IMR-90 (cell line): ENCODE measurements around the gene S1PR4. TPM values are rescaled to one million over a fixed set of nuclear protein-coding genes. Genes with fewer than 3 reads are reported as not detected.

Experiments
- ATAC-seq: fragments of 200-7000 bp; cut with Tn5 transposase; 2 replicates; pipeline ENCODE4 v1.9.1; 2020; ENCODE audit warnings: low read depth, mild to moderate bottlenecking, moderate library complexity
- BruUV-seq: library from RNA; stranded (reverse); fragments of 400-500 nt; replicated peaks from 2 replicates; lab custom pipeline; 2021; lab: Mats Ljungman, UMichigan
- CTCF ChIA-PET: fragments of 300-600 bp; formaldehyde crosslinking; extraction: SDS; loops from one replicate; lab custom pipeline; 2021; ENCODE audit warnings: antibody characterized with exemption; lab: Yijun Ruan, JAX
- POLR2A ChIA-PET: fragments of 300-600 bp; sonication (Branson Sonifier 250); formaldehyde crosslinking; loops from one replicate; lab custom pipeline; 2022; ENCODE audit warnings: antibody characterized with exemption; ENCODE audit not compliant: unreplicated experiment; lab: Charles Lee
- DNase-seq: peaks from one replicate; pipeline ENCODE4 v3.0.0; 2013
- H2AFZ ChIP-seq: replicated peaks from 2 replicates; pipeline ENCODE3; 2013; ENCODE audit warnings: low read length, mild to moderate bottlenecking; ENCODE audit not compliant: poor library complexity
- H2AK5ac ChIP-seq: 2 replicates; pipeline ENCODE4 v1.6.1; 2013; ENCODE audit warnings: low read depth, low read length, inconsistent platforms
- H2AK9ac ChIP-seq: replicated peaks from 2 replicates; pipeline ENCODE3; 2013; ENCODE audit warnings: mild to moderate bottlenecking, low read depth, low read length, moderate library complexity; ENCODE audit not compliant: poor library complexity
- H2BK120ac ChIP-seq: 2 replicates; pipeline ENCODE4 v1.6.1; 2013; ENCODE audit warnings: low read depth, low read length, inconsistent platforms
- H2BK15ac ChIP-seq: 3 replicates; pipeline ENCODE4 v1.6.1; 2013; ENCODE audit warnings: low read depth, low read length, inconsistent platforms
- H2BK20ac ChIP-seq: 2 replicates; pipeline ENCODE4 v1.6.1; 2013; ENCODE audit warnings: low read depth, mild to moderate bottlenecking, inconsistent platforms, low read length, moderate library complexity
- H2BK5ac ChIP-seq: 2 replicates; pipeline ENCODE4 v1.6.1; 2013; ENCODE audit warnings: mild to moderate bottlenecking, low read depth, low read length, inconsistent platforms; ENCODE audit not compliant: poor library complexity, severe bottlenecking
- H3K14ac ChIP-seq: replicated peaks from 2 replicates; pipeline ENCODE4 v1.6.1; 2013; ENCODE audit warnings: low read depth, low read length, inconsistent platforms
- H3K18ac ChIP-seq: 2 replicates; pipeline ENCODE4 v1.6.1; 2013; ENCODE audit warnings: low read depth, low read length, control low read depth
- H3K23ac ChIP-seq: 2 replicates; pipeline ENCODE4 v1.6.1; 2013; ENCODE audit warnings: low read depth, low read length, inconsistent platforms
- H3K27ac ChIP-seq: 2 replicates; pipeline ENCODE4 v1.5.1; 2013; ENCODE audit warnings: mild to moderate bottlenecking, control low read depth, low read length; ENCODE audit not compliant: insufficient read depth
- H3K27me3 ChIP-seq: 2 replicates; pipeline ENCODE4 v1.6.1; 2013; ENCODE audit warnings: low read length; ENCODE audit not compliant: control insufficient read depth, insufficient read depth
- H3K36me3 ChIP-seq: 2 replicates; pipeline ENCODE4 v1.6.1; 2013; ENCODE audit warnings: low read length, mixed read lengths; ENCODE audit not compliant: control insufficient read depth, insufficient read depth
- H3K4ac ChIP-seq: 2 replicates; pipeline ENCODE4 v1.6.1; 2013; ENCODE audit warnings: low read depth, low read length, inconsistent platforms
- H3K4me1 ChIP-seq: 2 replicates; pipeline ENCODE4 v1.6.1; 2013; ENCODE audit warnings: low read length, mixed read lengths; ENCODE audit not compliant: control insufficient read depth, insufficient read depth
- H3K4me2 ChIP-seq: 2 replicates; pipeline ENCODE4 v1.6.1; 2013; ENCODE audit warnings: low read depth, mild to moderate bottlenecking, control low read depth, low read length, moderate library complexity
- H3K4me3 ChIP-seq: 2 replicates; pipeline ENCODE4 v1.5.1; 2013; ENCODE audit warnings: low read depth, mild to moderate bottlenecking, control low read depth, low read length, moderate library complexity; ENCODE audit not compliant: insufficient read depth
- H3K56ac ChIP-seq: 2 replicates; pipeline ENCODE4 v1.6.1; 2013; ENCODE audit warnings: low read length, inconsistent platforms; ENCODE audit not compliant: insufficient read depth; ENCODE audit errors: extremely low read depth
- H3K79me1 ChIP-seq, 2 experiments: 2 replicates each; pipeline ENCODE4 v1.6.1; 2013; ENCODE audit warnings: low read length in 2 of 2, inconsistent platforms in 1 of 2, low read depth in 1 of 2
- H3K9ac ChIP-seq: 2 replicates; pipeline ENCODE4 v1.6.1; 2013; ENCODE audit warnings: low read depth, low read length, control low read depth
- H3K9me1 ChIP-seq: 2 replicates; pipeline ENCODE4 v1.6.1; 2013; ENCODE audit warnings: low read length, inconsistent platforms; ENCODE audit not compliant: insufficient read depth
- H3K9me3 ChIP-seq: 2 replicates; pipeline ENCODE4 v1.6.1; 2013; ENCODE audit warnings: low read length; ENCODE audit not compliant: control insufficient read depth, insufficient read depth
- H4K20me1 ChIP-seq: 2 replicates; pipeline ENCODE4 v1.6.1; 2013; ENCODE audit warnings: low read length, inconsistent platforms; ENCODE audit not compliant: insufficient read depth
- H4K5ac ChIP-seq: 2 replicates; pipeline ENCODE4 v1.6.1; 2013; ENCODE audit warnings: mild to moderate bottlenecking, low read depth, low read length, control low read depth
- H4K8ac ChIP-seq, 2 experiments: 2 replicates each; pipeline ENCODE4 v1.6.1; 2013; ENCODE audit warnings: low read depth in 2 of 2, low read length in 2 of 2, control low read depth in 1 of 2, inconsistent platforms in 1 of 2
- H4K91ac ChIP-seq: 2 replicates; pipeline ENCODE4 v1.6.1; 2013; ENCODE audit warnings: low read depth, low read length, inconsistent platforms; ENCODE audit not compliant: insufficient read depth
- CEBPB ChIP-seq: IDR thresholded peaks from 2 replicates; pipeline ENCODE4 v1.6.1; 2012; ENCODE audit warnings: low read depth, low read length, improper control_type of control experiment
- CHD1 ChIP-seq: IDR thresholded peaks from 2 replicates; pipeline ENCODE4 v1.6.1; 2012; ENCODE audit warnings: low read depth, low read length, improper control_type of control experiment
- MAFK ChIP-seq: IDR thresholded peaks from 2 replicates; pipeline ENCODE4 v1.6.1; 2012; ENCODE audit warnings: low read depth, low read length, improper control_type of control experiment
- MAZ ChIP-seq: IDR thresholded peaks from 2 replicates; pipeline ENCODE4 v1.6.1; 2012; ENCODE audit warnings: low read depth, mild to moderate bottlenecking, low read length, improper control_type of control experiment, moderate library complexity, borderline replicate concordance
- RCOR1 ChIP-seq: IDR thresholded peaks from 2 replicates; pipeline ENCODE4 v1.6.1; 2012; ENCODE audit warnings: mild to moderate bottlenecking, low read length, improper control_type of control experiment; ENCODE audit not compliant: insufficient replicate concordance
- WGBS, 2 experiments: methylation state at CpG; one replicate each; pipeline versions ENCODE4 v1.1.5 to v1.1.7; 2013; ENCODE audit warnings: missing lambda C conversion rate in 2 of 2; ENCODE audit not compliant: insufficient read length in 1 of 2; ENCODE audit errors: extremely low coverage in 2 of 2; 5-methylcytosine and 5-hydroxymethylcytosine counted together
- dilution Hi-C: fragments of 300-500 bp; cut with HindIII; formaldehyde crosslinking; loops from one replicate; pipeline ENCODE4 v1.14.3; 2018; ENCODE audit warnings: low sequenced_read_pairs; ENCODE audit not compliant: unreplicated experiment
- in situ Hi-C: fragments of 300-500 bp; cut with MboI; formaldehyde crosslinking; loops from 3 replicates; pipeline ENCODE4 v1.14.3; 2019; ENCODE audit warnings: low sequenced_read_pairs, inconsistent platforms, mixed read lengths
- intact Hi-C: fragments of 100-400 bp; cut with micrococcal nuclease; formaldehyde crosslinking; loops from 2 replicates; pipeline ENCODE4 v1.10.0; 2022
- polyA plus RNA-seq, 3 experiments: library from polyadenylated mRNA; depleted of rRNA; stranded (reverse); fragments of >200 nt; gene quantifications; 2 replicates each; pipeline ENCODE4 v1.2.3, GENCODE V29; 2012; ENCODE audit warnings: low replicate concordance in 1 of 3
- total RNA-seq: library from RNA; depleted of rRNA; stranded (reverse); fragments of >200 nt; gene quantifications from 2 replicates; pipeline ENCODE4 v1.2.3, GENCODE V29; 2012
- TF ChIP-seq, protein P1 (sequence below): fragments of 150-350 bp; IDR thresholded peaks from 2 replicates; pipeline ENCODE4 v1.6.1; 2016; ENCODE audit warnings: low read depth, mild to moderate bottlenecking, low read length, moderate library complexity, borderline replicate concordance
- TF ChIP-seq, protein P2 (sequence below): conservative IDR thresholded peaks from 2 replicates; pipeline ENCODE4 v1.5.1; 2012; ENCODE audit warnings: mild to moderate bottlenecking, low read depth, low read length, improper control_type of control experiment

Gene S1PR4
- total and polyA plus RNA-seq, 2 of the 4 experiments (the other 2 are of a cell fraction), result not detected

GRCh38 chr19:3192684-3193083 lies 14.1 kb downstream of the S1PR4 start:
- Histone ChIP-seq H3K9me1 (no peaks in the 10 kb centered on the region), H3K9ac (no peak overlapping the region), H2BK20ac (no peak overlapping the region), H2BK15ac (no peak overlapping the region), H3K23ac (no peak overlapping the region), H4K20me1 (peaks cover 42% of the 10 kb centered on the region), H4K5ac (no peak overlapping the region), H3K9me3 (no peaks in the 10 kb centered on the region), H2BK120ac (no peak overlapping the region), H2AK9ac (no peak overlapping the region), H3K4me2 (no peak overlapping the region), H3K27ac (no peak overlapping the region), H3K36me3 (peaks cover 20% of the 10 kb centered on the region), H4K8ac (no peak overlapping the region), H3K4ac (no peak overlapping the region), H3K4me1 (no peaks in the 10 kb centered on the region), H3K27me3 (no peaks in the 10 kb centered on the region), H3K79me1 (peaks cover 5 to 53% of the 10 kb centered on the region in 2 experiments; a peak in 2 of 4 replicates), H3K18ac (no peak overlapping the region), H2BK5ac (no peak overlapping the region), H2AK5ac (no peak overlapping the region), H2AFZ (no peak overlapping the region), H4K91ac (no peak overlapping the region), H3K56ac (no peak overlapping the region), H3K14ac (no peak overlapping the region), H3K4me3 (no peak overlapping the region)
- no peak for ATAC-seq
- ChIA-PET CTCF (no interaction called here), POLR2A (no interaction called here)
- in situ Hi-C loops, result no loop called here
- TF ChIP-seq, protein P1, sequence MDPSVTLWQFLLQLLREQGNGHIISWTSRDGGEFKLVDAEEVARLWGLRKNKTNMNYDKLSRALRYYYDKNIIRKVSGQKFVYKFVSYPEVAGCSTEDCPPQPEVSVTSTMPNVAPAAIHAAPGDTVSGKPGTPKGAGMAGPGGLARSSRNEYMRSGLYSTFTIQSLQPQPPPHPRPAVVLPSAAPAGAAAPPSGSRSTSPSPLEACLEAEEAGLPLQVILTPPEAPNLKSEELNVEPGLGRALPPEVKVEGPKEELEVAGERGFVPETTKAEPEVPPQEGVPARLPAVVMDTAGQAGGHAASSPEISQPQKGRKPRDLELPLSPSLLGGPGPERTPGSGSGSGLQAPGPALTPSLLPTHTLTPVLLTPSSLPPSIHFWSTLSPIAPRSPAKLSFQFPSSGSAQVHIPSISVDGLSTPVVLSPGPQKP, result no peak
- TF ChIP-seq, protein P2, sequence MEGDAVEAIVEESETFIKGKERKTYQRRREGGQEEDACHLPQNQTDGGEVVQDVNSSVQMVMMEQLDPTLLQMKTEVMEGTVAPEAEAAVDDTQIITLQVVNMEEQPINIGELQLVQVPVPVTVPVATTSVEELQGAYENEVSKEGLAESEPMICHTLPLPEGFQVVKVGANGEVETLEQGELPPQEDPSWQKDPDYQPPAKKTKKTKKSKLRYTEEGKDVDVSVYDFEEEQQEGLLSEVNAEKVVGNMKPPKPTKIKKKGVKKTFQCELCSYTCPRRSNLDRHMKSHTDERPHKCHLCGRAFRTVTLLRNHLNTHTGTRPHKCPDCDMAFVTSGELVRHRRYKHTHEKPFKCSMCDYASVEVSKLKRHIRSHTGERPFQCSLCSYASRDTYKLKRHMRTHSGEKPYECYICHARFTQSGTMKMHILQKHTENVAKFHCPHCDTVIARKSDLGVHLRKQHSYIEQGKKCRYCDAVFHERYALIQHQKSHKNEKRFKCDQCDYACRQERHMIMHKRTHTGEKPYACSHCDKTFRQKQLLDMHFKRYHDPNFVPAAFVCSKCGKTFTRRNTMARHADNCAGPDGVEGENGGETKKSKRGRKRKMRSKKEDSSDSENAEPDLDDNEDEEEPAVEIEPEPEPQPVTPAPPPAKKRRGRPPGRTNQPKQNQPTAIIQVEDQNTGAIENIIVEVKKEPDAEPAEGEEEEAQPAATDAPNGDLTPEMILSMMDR, result no peak
- TF ChIP-seq MAZ (no peak), CEBPB (no peak), RCOR1 (no peak), MAFK (no peak), CHD1 (no peak)
- 92% methylated on average over 7 of the region's 14 CpGs; no CpG with 5 or more reads in 1 of the 2 experiments for WGBS, 2 experiments
- no peak for DNase-seq
- intact Hi-C loops, result no loop called here
- dilution Hi-C loops, result no loop called here
- BruUV-seq, result no TSS peak
